KMS-11 (cell line): ENCODE results near the gene GALNS.

Source experiments
- H2AFZ ChIP-seq: fragments of 200-600 bp; sonication (generic); 2 replicates; pipeline ENCODE4 v1.6.1; 2016; ENCODE audit warnings: antibody characterized with exemption, mixed run types, low read depth
- H3K27ac ChIP-seq: fragments of 200-600 bp; sonication (generic); 2 replicates; pipeline ENCODE4 v1.6.1; 2016; ENCODE audit warnings: mild to moderate bottlenecking, mixed run types
- H3K27me3 ChIP-seq: fragments of 200-600 bp; sonication (generic); 2 replicates; pipeline ENCODE4 v1.6.1; 2017; ENCODE audit warnings: mild to moderate bottlenecking, low read depth, mixed run types, moderate library complexity; ENCODE audit not compliant: insufficient read depth
- H3K36me3 ChIP-seq: fragments of 200-600 bp; sonication (generic); 2 replicates; pipeline ENCODE4 v1.6.1; 2017; ENCODE audit warnings: mild to moderate bottlenecking, mixed run types; ENCODE audit not compliant: insufficient read depth
- H3K4me1 ChIP-seq: fragments of 200-600 bp; sonication (generic); 2 replicates; pipeline ENCODE4 v1.6.1; 2016; ENCODE audit warnings: mild to moderate bottlenecking, low read depth, mixed run types; ENCODE audit not compliant: poor library complexity, severe bottlenecking
- H3K4me2 ChIP-seq: fragments of 200-600 bp; sonication (generic); 2 replicates; pipeline ENCODE4 v1.7.0; 2016; ENCODE audit warnings: mild to moderate bottlenecking, mixed run types
- H3K4me3 ChIP-seq: fragments of 200-600 bp; sonication (generic); IDR thresholded peaks from 2 replicates; pipeline ENCODE4 v1.6.1; 2017; ENCODE audit warnings: low read depth, low read length, mixed read lengths; ENCODE audit not compliant: insufficient read depth
- H3K79me2 ChIP-seq: fragments of 200-600 bp; sonication (generic); 2 replicates; pipeline ENCODE4 v1.6.1; 2016; ENCODE audit warnings: low read depth, mixed run types; ENCODE audit not compliant: insufficient read depth
- H3K9ac ChIP-seq: fragments of 200-600 bp; sonication (generic); 2 replicates; pipeline ENCODE4 v1.6.1; 2016; ENCODE audit warnings: mild to moderate bottlenecking, mixed run types
- H4K20me1 ChIP-seq: fragments of 200-600 bp; sonication (generic); 2 replicates; pipeline ENCODE4 v1.6.1; 2016; ENCODE audit warnings: mild to moderate bottlenecking, mixed run types; ENCODE audit not compliant: insufficient read depth
- CTCF ChIP-seq: fragments of 200-600 bp; sonication (generic); conservative IDR thresholded peaks from 2 replicates; pipeline ENCODE4 v1.6.1; 2017; ENCODE audit warnings: low read depth, mild to moderate bottlenecking, antibody characterized with exemption, low read length, moderate library complexity, mixed read lengths

Gene GALNS

GRCh38 chr16:88835818-88836217 is 20.9 kb downstream of the GALNS start:
- no peak for TF ChIP-seq CTCF
- no peaks in the 10 kb centered on the region for H4K20me1 ChIP-seq
- no peaks in the 10 kb centered on the region for H3K4me1 ChIP-seq
- H3K4me2 ChIP-seq = no peak overlapping the region
- H3K36me3 ChIP-seq = no peaks in the 10 kb centered on the region
- H3K27me3 ChIP-seq = no peaks in the 10 kb centered on the region
- no peak overlapping the region for H3K27ac ChIP-seq
- H2AFZ ChIP-seq = no peak overlapping the region
- no peak overlapping the region for H3K9ac ChIP-seq
- no peaks in the 10 kb centered on the region for H3K79me2 ChIP-seq
- no peak overlapping the region for H3K4me3 ChIP-seq

- H3K4me1 ChIP-seq = no peaks in the 10 kb centered on the region
Observed at GRCh38 chr16:88835383-88835782, 21.4 kb downstream of the GALNS start.

GRCh38 chr16:88834670-88835069 is 22.1 kb downstream of the GALNS start:
- Histone ChIP-seq H3K4me2 (no peak overlapping the region), H2AFZ (no peak overlapping the region), H3K27ac (no peak overlapping the region), H4K20me1 (no peaks in the 10 kb centered on the region), H3K36me3 (no peaks in the 10 kb centered on the region), H3K27me3 (no peaks in the 10 kb centered on the region), H3K4me3 (no peak overlapping the region), H3K4me1 (no peaks in the 10 kb centered on the region), H3K79me2 (no peaks in the 10 kb centered on the region), H3K9ac (no peak overlapping the region)
- TF ChIP-seq CTCF = no peak

More at GRCh38 chr16:88835383-88835782, 21.4 kb downstream of the GALNS start:
- Histone ChIP-seq H2AFZ (no peak overlapping the region), H3K79me2 (no peaks in the 10 kb centered on the region), H3K36me3 (no peaks in the 10 kb centered on the region), H3K4me3 (no peak overlapping the region), H3K9ac (no peak overlapping the region), H3K27me3 (no peaks in the 10 kb centered on the region), H3K27ac (no peak overlapping the region), H4K20me1 (no peaks in the 10 kb centered on the region), H3K4me2 (no peak overlapping the region)
- TF ChIP-seq CTCF = no peak

GRCh38 chr16:88833086-88833485 is 23.7 kb downstream of the GALNS start:
- no peak overlapping the region for H3K4me3 ChIP-seq
- no peaks in the 10 kb centered on the region for H3K4me1 ChIP-seq
- no peak for TF ChIP-seq CTCF
- H3K4me2 ChIP-seq = no peak overlapping the region
- no peaks in the 10 kb centered on the region for H4K20me1 ChIP-seq
- no peaks in the 10 kb centered on the region for H3K36me3 ChIP-seq
- no peak overlapping the region for H3K9ac ChIP-seq
- H3K27me3 ChIP-seq = no peaks in the 10 kb centered on the region
- H3K79me2 ChIP-seq = no peaks in the 10 kb centered on the region
- no peak overlapping the region for H3K27ac ChIP-seq
- H2AFZ ChIP-seq = no peak overlapping the region
